HCT116 (cell line): ENCODE measurements around the gene CUX1. TPM values are rescaled to one million over a fixed set of nuclear protein-coding genes. Genes with fewer than 3 reads are reported as not detected.

Experiments
- ATAC-seq: fragments of 200-7000 bp; cut with Tn5 transposase; 2 replicates; pipeline ENCODE4 v1.9.1; 2020; ENCODE audit warnings: mild to moderate bottlenecking, moderate library complexity
- BruUV-seq: library from RNA; stranded (reverse); fragments of 400-500 nt; replicated peaks from 2 replicates; lab custom pipeline; 2021; lab: Mats Ljungman, UMichigan
- CTCF ChIA-PET: fragments of 300-600 bp; sonication (Branson Sonifier 250); formaldehyde crosslinking; loops from one replicate; lab custom pipeline; 2021; ENCODE audit warnings: antibody characterized with exemption; lab: Charles Lee
- POLR2A ChIA-PET: fragments of 300-600, 350-600 bp; sonication (Branson Sonifier 250); formaldehyde crosslinking; loops from one replicate; lab custom pipeline; 2021; ENCODE audit warnings: antibody characterized with exemption; lab: Charles Lee
- RAD21 ChIA-PET, 2 experiments: fragments of 300-600 bp; sonication (Branson Sonifier 250); formaldehyde crosslinking; loops; one replicate each; lab custom pipeline; 2023; ENCODE audit warnings: low total read pairs in 2 of 2; ENCODE audit not compliant: uncharacterized antibody in 2 of 2, unreplicated experiment in 2 of 2, low non-redundant PET in 1 of 2; lab: Charles Lee
- DNase-seq: peaks from one replicate; pipeline ENCODE4 v3.0.0-alpha.2; 2010; ENCODE audit warnings: low read depth, low spot score
- H2AFZ ChIP-seq: fragments of 200-600 bp; shearing (Covaris generic), sonication (generic); 2 replicates; pipeline ENCODE4 v1.6.1; 2017; ENCODE audit warnings: low read depth, mixed run types, mixed read lengths, antibody characterized with exemption, low read length; ENCODE audit not compliant: poor library complexity, severe bottlenecking
- H3K27ac ChIP-seq: 2 replicates; pipeline ENCODE4 v1.5.1; 2012; ENCODE audit warnings: low read depth, low read length
- H3K27me3 ChIP-seq: fragments of 200-600 bp; sonication (generic); 2 replicates; pipeline ENCODE4 v1.6.1; 2016; ENCODE audit warnings: mixed run types, low read length, mixed read lengths; ENCODE audit not compliant: insufficient read depth
- H3K36me3 ChIP-seq, 2 experiments: fragments of 200-500 bp in 1 of 2; fragments of 200-600 bp in 1 of 2; sonication (Bioruptor generic) in 1 of 2; sonication (generic) in 1 of 2; 2 replicates each; pipeline versions ENCODE4 v1.5.1 to v1.6.1; 2014 to 2016; ENCODE audit warnings: low read length in 2 of 2, inconsistent platforms in 1 of 2, mixed read lengths in 1 of 2, mixed run types in 1 of 2; ENCODE audit not compliant: insufficient read depth in 2 of 2, control insufficient read depth in 1 of 2
- H3K4me1 ChIP-seq, 2 experiments: fragments of 200-600 bp in 1 of 2; sonication (generic) in 1 of 2; 2 replicates each; pipeline versions ENCODE4 v1.5.1 to v1.6.1; 2012 to 2017; ENCODE audit warnings: low read length in 2 of 2, inconsistent platforms in 1 of 2, mild to moderate bottlenecking in 1 of 2, mixed read lengths in 1 of 2, mixed run types in 1 of 2, moderate library complexity in 1 of 2; ENCODE audit not compliant: insufficient read depth in 2 of 2, control insufficient read depth in 1 of 2
- H3K4me2 ChIP-seq: fragments of 200-600 bp; sonication (generic); 2 replicates; pipeline ENCODE4 v1.6.1; 2017; ENCODE audit warnings: mixed run types, low read length, mixed read lengths
- H3K4me3 ChIP-seq, 2 experiments: fragments of 200-600 bp in 1 of 2; sonication (generic) in 1 of 2; replicated peaks in 1 of 2; 2 replicates each; pipeline ENCODE4 v1.5.1; 2011 to 2016; ENCODE audit warnings: low read length in 2 of 2, control low read depth in 1 of 2, low read depth in 1 of 2, mild to moderate bottlenecking in 1 of 2, mixed read lengths in 1 of 2, mixed run types in 1 of 2
- H3K79me2 ChIP-seq: fragments of 200-600 bp; sonication (generic); 2 replicates; pipeline ENCODE4 v1.6.1; 2017; ENCODE audit warnings: mild to moderate bottlenecking, mixed run types, low read length, moderate library complexity, mixed read lengths; ENCODE audit not compliant: insufficient read depth
- H3K9ac ChIP-seq: fragments of 200-600 bp; sonication (generic); 2 replicates; pipeline ENCODE4 v1.6.1; 2016; ENCODE audit warnings: low read length, mixed read lengths
- H3K9me2 ChIP-seq: fragments of 200-600 bp; sonication (generic), shearing (Covaris generic); 2 replicates; pipeline ENCODE4 v1.6.1; 2017; ENCODE audit warnings: mixed run types, mild to moderate bottlenecking, moderate library complexity; ENCODE audit not compliant: insufficient read depth
- H3K9me3 ChIP-seq, 2 experiments: fragments of 200-500 bp in 1 of 2; fragments of 200-600 bp in 1 of 2; sonication (Bioruptor generic) in 1 of 2; sonication (generic) in 1 of 2; 2 replicates each; pipeline ENCODE4 v1.6.1; 2014 to 2017; ENCODE audit warnings: low read length in 2 of 2, mixed read lengths in 2 of 2, inconsistent platforms in 1 of 2, low read depth in 1 of 2, mild to moderate bottlenecking in 1 of 2, mixed run types in 1 of 2, moderate library complexity in 1 of 2; ENCODE audit not compliant: control insufficient read depth in 1 of 2, insufficient read depth in 1 of 2
- H4K20me1 ChIP-seq: fragments of 200-600 bp; sonication (generic), shearing (Covaris generic); 2 replicates; pipeline ENCODE4 v1.6.1; 2017; ENCODE audit warnings: mixed run types, mild to moderate bottlenecking, moderate library complexity; ENCODE audit not compliant: insufficient read depth
- CBX3 ChIP-seq: IDR thresholded peaks from 2 replicates; pipeline ENCODE4 v1.6.1; 2012; ENCODE audit warnings: low read depth
- CEBPB ChIP-seq: IDR thresholded peaks from 2 replicates; pipeline ENCODE4 v1.6.1; 2012; ENCODE audit warnings: low read depth
- EZH2 ChIP-seq: fragments of 200-600 bp; sonication (generic); IDR thresholded peaks from 2 replicates; pipeline ENCODE4 v1.6.1; 2017; ENCODE audit warnings: antibody characterized with exemption, mixed run types
- EZH2phosphoT487 ChIP-seq: fragments of 200-600 bp; IDR thresholded peaks from 2 replicates; pipeline ENCODE4 v1.6.1; 2018; ENCODE audit warnings: antibody characterized with exemption, borderline replicate concordance
- POLR2AphosphoS5 ChIP-seq: IDR thresholded peaks from 2 replicates; pipeline ENCODE4 v1.6.1; 2011; ENCODE audit warnings: mild to moderate bottlenecking, low read depth, low read length, moderate library complexity
- RAD21 ChIP-seq: IDR thresholded peaks from 2 replicates; pipeline ENCODE4 v1.6.1; 2012; ENCODE audit warnings: low read depth, mild to moderate bottlenecking
- SP1 ChIP-seq: IDR thresholded peaks from 2 replicates; pipeline ENCODE4 v1.6.1; 2012; ENCODE audit warnings: low read depth
- SRF ChIP-seq: IDR thresholded peaks from 2 replicates; pipeline ENCODE4 v1.6.1; 2012; ENCODE audit warnings: low read depth
- TCF7L2 ChIP-seq: IDR thresholded peaks from 2 replicates; pipeline ENCODE4 v1.7.0; 2011; ENCODE audit warnings: borderline replicate concordance, inconsistent platforms; ENCODE audit not compliant: insufficient read depth, insufficient read length; ENCODE audit errors: extremely low read depth
- YY1 ChIP-seq: IDR thresholded peaks from 2 replicates; pipeline ENCODE4 v1.6.1; 2011; ENCODE audit warnings: low read length, low read depth, moderate library complexity, mild to moderate bottlenecking; ENCODE audit not compliant: insufficient replicate concordance; ENCODE audit errors: extremely low read depth
- ZFX ChIP-seq: fragments of 450-650 bp; IDR thresholded peaks from 2 replicates; pipeline ENCODE4 v1.6.1; 2017
- ZNF274 ChIP-seq: fragments of 200-500 bp; sonication (Bioruptor generic); IDR thresholded peaks from 2 replicates; pipeline ENCODE4 v1.6.1; 2014; ENCODE audit warnings: mild to moderate bottlenecking, low read depth, low read length, inconsistent platforms
- intact Hi-C: fragments of 100-400 bp; cut with micrococcal nuclease; formaldehyde crosslinking; loops from 2 replicates; pipeline ENCODE4 v1.10.0; 2022
- total RNA-seq: library from RNA; stranded (reverse); gene quantifications from one replicate; pipeline ENCODE4 v1.2.1, GENCODE V29; 2021; ENCODE audit not compliant: unreplicated experiment
- TF ChIP-seq, protein P1 (sequence below): IDR thresholded peaks from 2 replicates; pipeline ENCODE4 v1.6.1; 2012; ENCODE audit warnings: low read depth
- TF ChIP-seq, protein P2 (sequence below): IDR thresholded peaks from 2 replicates; pipeline ENCODE4 v1.6.1; 2012
- TF ChIP-seq, protein P3 (sequence below): IDR thresholded peaks from 2 replicates; pipeline ENCODE4 v1.6.1; 2012

Gene CUX1
- total RNA-seq, 1 experiment from 2014 or later: 68.9 TPM

DNA sequence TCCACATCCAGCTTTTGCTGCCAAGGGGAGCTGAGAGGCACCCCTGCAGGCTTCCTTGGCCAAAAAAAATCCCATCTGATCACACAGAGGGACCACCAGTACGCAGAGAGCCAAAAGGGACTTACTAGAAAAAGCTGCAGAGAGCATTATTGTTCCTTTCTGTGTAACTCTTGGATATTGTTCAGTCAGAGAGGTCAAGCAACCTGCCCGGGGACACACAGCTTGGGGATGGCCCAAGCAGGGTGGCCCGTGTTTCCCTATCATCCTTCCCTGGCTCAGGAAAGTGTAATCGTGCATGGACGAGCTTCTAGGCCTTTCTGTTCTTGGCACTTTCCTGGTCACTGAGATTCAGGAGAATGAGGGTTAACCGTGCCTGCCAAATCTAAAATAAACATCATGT lies 385.1 kb downstream of the CUX1 start:
- POLR2A ChIA-PET: no interaction called here
- Histone ChIP-seq H2AFZ (no peak overlapping the region), H3K27me3 (no peaks in the 10 kb centered on the region), H3K27ac (no peak overlapping the region), H3K4me3 (no peak overlapping the region), H3K9me3 (no peaks in the 10 kb centered on the region), H3K9me2 (no peaks in the 10 kb centered on the region), H3K79me2 (no peaks in the 10 kb centered on the region), H3K4me1 (no peaks in the 10 kb centered on the region), H3K9ac (no peak overlapping the region), H3K36me3 (peaks cover 4% of the 10 kb centered on the region in 2 experiments; a peak in 2 of 4 replicates), H4K20me1 (no peaks in the 10 kb centered on the region), H3K4me2 (no peak overlapping the region)
- no peak for ATAC-seq
- RAD21 ChIA-PET: no interaction called here
- BruUV-seq: no TSS peak
- CTCF ChIA-PET: no interaction called here
- no peak for DNase-seq
- TF ChIP-seq POLR2AphosphoS5: no peak
- TF ChIP-seq, protein P1, sequence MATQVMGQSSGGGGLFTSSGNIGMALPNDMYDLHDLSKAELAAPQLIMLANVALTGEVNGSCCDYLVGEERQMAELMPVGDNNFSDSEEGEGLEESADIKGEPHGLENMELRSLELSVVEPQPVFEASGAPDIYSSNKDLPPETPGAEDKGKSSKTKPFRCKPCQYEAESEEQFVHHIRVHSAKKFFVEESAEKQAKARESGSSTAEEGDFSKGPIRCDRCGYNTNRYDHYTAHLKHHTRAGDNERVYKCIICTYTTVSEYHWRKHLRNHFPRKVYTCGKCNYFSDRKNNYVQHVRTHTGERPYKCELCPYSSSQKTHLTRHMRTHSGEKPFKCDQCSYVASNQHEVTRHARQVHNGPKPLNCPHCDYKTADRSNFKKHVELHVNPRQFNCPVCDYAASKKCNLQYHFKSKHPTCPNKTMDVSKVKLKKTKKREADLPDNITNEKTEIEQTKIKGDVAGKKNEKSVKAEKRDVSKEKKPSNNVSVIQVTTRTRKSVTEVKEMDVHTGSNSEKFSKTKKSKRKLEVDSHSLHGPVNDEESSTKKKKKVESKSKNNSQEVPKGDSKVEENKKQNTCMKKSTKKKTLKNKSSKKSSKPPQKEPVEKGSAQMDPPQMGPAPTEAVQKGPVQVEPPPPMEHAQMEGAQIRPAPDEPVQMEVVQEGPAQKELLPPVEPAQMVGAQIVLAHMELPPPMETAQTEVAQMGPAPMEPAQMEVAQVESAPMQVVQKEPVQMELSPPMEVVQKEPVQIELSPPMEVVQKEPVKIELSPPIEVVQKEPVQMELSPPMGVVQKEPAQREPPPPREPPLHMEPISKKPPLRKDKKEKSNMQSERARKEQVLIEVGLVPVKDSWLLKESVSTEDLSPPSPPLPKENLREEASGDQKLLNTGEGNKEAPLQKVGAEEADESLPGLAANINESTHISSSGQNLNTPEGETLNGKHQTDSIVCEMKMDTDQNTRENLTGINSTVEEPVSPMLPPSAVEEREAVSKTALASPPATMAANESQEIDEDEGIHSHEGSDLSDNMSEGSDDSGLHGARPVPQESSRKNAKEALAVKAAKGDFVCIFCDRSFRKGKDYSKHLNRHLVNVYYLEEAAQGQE: no peak
- no peak for TF ChIP-seq EZH2phosphoT487
- no peak for TF ChIP-seq YY1
- TF ChIP-seq, protein P2, sequence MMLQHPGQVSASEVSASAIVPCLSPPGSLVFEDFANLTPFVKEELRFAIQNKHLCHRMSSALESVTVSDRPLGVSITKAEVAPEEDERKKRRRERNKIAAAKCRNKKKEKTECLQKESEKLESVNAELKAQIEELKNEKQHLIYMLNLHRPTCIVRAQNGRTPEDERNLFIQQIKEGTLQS: no peak
- intact Hi-C loops: no loop called here

DNA sequence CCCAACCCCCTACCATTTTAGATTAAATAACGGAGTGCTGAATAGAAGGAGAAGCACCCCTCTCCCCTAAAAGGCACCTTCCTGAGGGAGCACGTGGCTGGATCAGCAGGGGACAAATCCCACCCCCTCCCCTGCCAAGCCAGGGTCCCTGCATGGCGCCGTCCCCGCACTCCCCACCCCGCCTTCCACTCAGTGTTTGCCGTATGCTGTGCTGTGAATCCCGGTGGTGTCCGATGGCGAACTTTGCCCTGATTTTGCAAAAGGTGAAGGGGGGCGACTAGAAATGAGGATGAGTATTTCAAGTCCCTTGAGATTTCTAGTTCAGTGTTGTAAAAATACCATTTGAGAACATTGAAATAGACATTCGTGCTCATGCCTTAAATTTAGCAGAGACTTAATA lies 385.8 kb downstream of the CUX1 start:
- intact Hi-C loops: no loop called here
- no peak for DNase-seq
- no peak overlapping the region for H3K4me2 ChIP-seq
- H3K9me3 ChIP-seq: no peaks in the 10 kb centered on the region
- H3K36me3 ChIP-seq: peaks cover 4% of the 10 kb centered on the region in 2 experiments; a peak in 1 of 4 replicates
- no TSS peak for BruUV-seq
- H3K4me3 ChIP-seq: no peak overlapping the region
- ChIA-PET CTCF (no interaction called here), POLR2A (no interaction called here), RAD21 (no interaction called here)
- no peak overlapping the region for H3K27ac ChIP-seq
- no peaks in the 10 kb centered on the region for H3K79me2 ChIP-seq
- H2AFZ ChIP-seq: no peak overlapping the region
- H3K9ac ChIP-seq: no peak overlapping the region
- no peaks in the 10 kb centered on the region for H3K4me1 ChIP-seq
- no peaks in the 10 kb centered on the region for H3K27me3 ChIP-seq
- no peaks in the 10 kb centered on the region for H4K20me1 ChIP-seq
- ATAC-seq: no peak
- H3K9me2 ChIP-seq: no peaks in the 10 kb centered on the region
- TF ChIP-seq SRF (no peak), CEBPB (no peak), CBX3 (no peak), SP1 (no peak), RAD21 (no peak), TCF7L2 (no peak), ZNF274 (no peak), EZH2phosphoT487 (no peak), EZH2 (no peak), YY1 (no peak), ZFX (no peak), POLR2AphosphoS5 (no peak)
- TF ChIP-seq, protein P3, sequence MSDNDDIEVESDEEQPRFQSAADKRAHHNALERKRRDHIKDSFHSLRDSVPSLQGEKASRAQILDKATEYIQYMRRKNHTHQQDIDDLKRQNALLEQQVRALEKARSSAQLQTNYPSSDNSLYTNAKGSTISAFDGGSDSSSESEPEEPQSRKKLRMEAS: no peak
